NT2/D1 (cell line): ENCODE results near the gene MAN2A2.
"Not testable (repeated sequence)": the region's sequence is repeated elsewhere in the genome, so short reads cannot be mapped to it uniquely, and the experiment has no call there.

Source experiments
- DNase-seq: peaks from one replicate; pipeline ENCODE4 v3.0.0-alpha.2; 2011; ENCODE audit warnings: low read depth, low spot score
- H3K27me3 ChIP-seq: 2 replicates; pipeline ENCODE4 v1.6.0; 2011; ENCODE audit warnings: mild to moderate bottlenecking; ENCODE audit not compliant: insufficient read length, insufficient read depth
- H3K36me3 ChIP-seq: 2 replicates; pipeline ENCODE4 v1.6.1; 2011; ENCODE audit warnings: mild to moderate bottlenecking, low read length, mixed read lengths; ENCODE audit not compliant: insufficient read depth, insufficient read length
- H3K4me1 ChIP-seq: 2 replicates; pipeline ENCODE4 v1.5.1; 2011; ENCODE audit not compliant: insufficient read depth, insufficient read length
- H3K4me3 ChIP-seq: 2 replicates; pipeline ENCODE4 v1.5.1; 2011; ENCODE audit warnings: low read depth; ENCODE audit not compliant: insufficient read length
- H3K9ac ChIP-seq: 2 replicates; pipeline ENCODE4 v1.6.0; 2011; ENCODE audit warnings: low read depth; ENCODE audit not compliant: insufficient read length
- H3K9me3 ChIP-seq: 2 replicates; pipeline ENCODE4 v1.5.1; 2011; ENCODE audit warnings: mild to moderate bottlenecking, low read length; ENCODE audit not compliant: insufficient read depth
- SUZ12 ChIP-seq: IDR thresholded peaks from 2 replicates; pipeline ENCODE4 v1.6.1; 2011; ENCODE audit not compliant: insufficient read length, insufficient read depth; ENCODE audit errors: extremely low read depth
- YY1 ChIP-seq: IDR thresholded peaks from 2 replicates; pipeline ENCODE4 v1.6.1; 2011; ENCODE audit not compliant: insufficient read length, insufficient read depth
- ZNF274 ChIP-seq: IDR thresholded peaks from 2 replicates; pipeline ENCODE4 v1.6.1; 2011; ENCODE audit warnings: mild to moderate bottlenecking, low read depth, low read length

The MAN2A2 gene

GRCh38 chr15:90872486-90873184, 30.5 kb upstream of the MAN2A2 start:
- Histone ChIP-seq H3K4me1 (peaks cover 34% of the 10 kb centered on the region), H3K27me3 (no peaks in the 10 kb centered on the region), H3K36me3 (peaks cover 26% of the 10 kb centered on the region), H3K4me3 (peak overlapping the region; percentile 67), H3K9ac (peak overlapping the region; percentile 85), H3K9me3 (no peaks in the 10 kb centered on the region)
- no peak for TF ChIP-seq ZNF274
- no peak for TF ChIP-seq SUZ12
- TF ChIP-seq YY1 = no peak
- no peak for DNase-seq

- TF ChIP-seq YY1 = no peak
- TF ChIP-seq ZNF274 = no peak
- TF ChIP-seq SUZ12 = no peak
- H3K9ac ChIP-seq = peak overlapping the region; percentile 62
- no peak overlapping the region for H3K4me3 ChIP-seq
- H3K36me3 ChIP-seq = peaks cover 35% of the 10 kb centered on the region
- H3K27me3 ChIP-seq = no peaks in the 10 kb centered on the region
- H3K9me3 ChIP-seq = no peaks in the 10 kb centered on the region
- peaks cover 28% of the 10 kb centered on the region for H3K4me1 ChIP-seq
- no peak for DNase-seq
Observed at GRCh38 chr15:90873488-90873997, 29.6 kb upstream of the MAN2A2 start.

- peaks cover 23% of the 10 kb centered on the region for H3K4me1 ChIP-seq
- peaks cover 41% of the 10 kb centered on the region for H3K36me3 ChIP-seq
- peak overlapping the region; percentile 62 for H3K9ac ChIP-seq
- TF ChIP-seq ZNF274 (no peak), YY1 (no peak), SUZ12 (no peak)
- H3K27me3 ChIP-seq = no peaks in the 10 kb centered on the region
- no peak overlapping the region for H3K4me3 ChIP-seq
- no peaks in the 10 kb centered on the region for H3K9me3 ChIP-seq
- DNase-seq = no peak
Observed at GRCh38 chr15:90873998-90874605, 29.0 kb upstream of the MAN2A2 start.

- H3K4me1 ChIP-seq = peaks cover 20% of the 10 kb centered on the region
- not testable (repeated sequence) for H3K9me3 ChIP-seq, H3K27me3 ChIP-seq, DNase-seq, H3K9ac ChIP-seq, H3K4me3 ChIP-seq
- H3K36me3 ChIP-seq = peaks cover 50% of the 10 kb centered on the region
Observed at GRCh38 chr15:90874986-90875385, 28.1 kb upstream of the MAN2A2 start.

GRCh38 chr15:90875549-90875981, 27.5 kb upstream of the MAN2A2 start:
- no peak for DNase-seq
- Histone ChIP-seq H3K27me3 (no peaks in the 10 kb centered on the region), H3K4me3 (no peak overlapping the region), H3K9ac (no peak overlapping the region), H3K4me1 (peaks cover 18% of the 10 kb centered on the region), H3K9me3 (no peaks in the 10 kb centered on the region), H3K36me3 (peaks cover 56% of the 10 kb centered on the region)
- TF ChIP-seq SUZ12 (no peak), ZNF274 (no peak), YY1 (no peak)

GRCh38 chr15:90876046-90876445, 27.1 kb upstream of the MAN2A2 start:
- peaks cover 60% of the 10 kb centered on the region for H3K36me3 ChIP-seq
- no peak overlapping the region for H3K4me3 ChIP-seq
- H3K9ac ChIP-seq = no peak overlapping the region

GRCh38 chr15:90876512-90877170, 26.5 kb upstream of the MAN2A2 start:
- Histone ChIP-seq H3K9ac (no peak overlapping the region), H3K27me3 (no peaks in the 10 kb centered on the region), H3K4me3 (no peak overlapping the region), H3K9me3 (no peaks in the 10 kb centered on the region), H3K36me3 (peaks cover 66% of the 10 kb centered on the region), H3K4me1 (peaks cover 16% of the 10 kb centered on the region)
- no peak for TF ChIP-seq YY1
- no peak for TF ChIP-seq ZNF274
- no peak for TF ChIP-seq SUZ12
- DNase-seq = no peak

More at GRCh38 chr15:90876046-90876445, 27.1 kb upstream of the MAN2A2 start:
- Histone ChIP-seq H3K4me1 (peaks cover 16% of the 10 kb centered on the region), H3K9me3 (no peaks in the 10 kb centered on the region), H3K27me3 (no peaks in the 10 kb centered on the region)
- no peak for TF ChIP-seq YY1
- TF ChIP-seq SUZ12 = no peak
- no peak for TF ChIP-seq ZNF274
- DNase-seq = no peak
